Fibroblast of skin of right quadriceps (primary cell): Measurements from ENCODE around the gene TACR2.
A peak's percentile ranks its signal among the peaks of the same experiment; 100 is the strongest.
"Not testable (repeated sequence)": the region's sequence is repeated elsewhere in the genome, so short reads cannot be mapped to it uniquely, and the experiment has no call there.

ENCODE experiments used
- DNase-seq: peaks from one replicate; pipeline ENCODE4 v3.0.0-alpha.2; 2013

TACR2 gene

DNA sequence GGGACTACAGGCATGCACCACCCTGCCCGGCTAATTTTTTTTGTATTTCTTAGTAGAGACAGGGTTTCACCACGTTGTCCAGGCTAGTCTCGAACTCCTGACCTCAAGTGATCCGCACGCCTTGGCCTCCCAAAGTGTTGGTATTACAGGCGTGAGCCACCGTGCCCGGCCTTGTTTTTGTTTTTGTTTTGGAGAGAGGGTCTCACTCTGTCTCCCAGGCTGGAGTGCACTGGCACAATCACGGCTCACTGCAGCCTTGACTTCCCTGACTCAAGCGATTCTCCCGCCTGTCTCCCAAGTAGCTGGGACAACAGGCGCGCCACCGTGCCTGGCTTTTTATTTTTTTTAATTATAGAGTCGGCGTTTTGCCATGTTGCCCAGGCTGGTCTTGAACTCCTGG is 33.7 kb upstream of the TACR2 start:
- DNase-seq = not testable (repeated sequence)

DNA sequence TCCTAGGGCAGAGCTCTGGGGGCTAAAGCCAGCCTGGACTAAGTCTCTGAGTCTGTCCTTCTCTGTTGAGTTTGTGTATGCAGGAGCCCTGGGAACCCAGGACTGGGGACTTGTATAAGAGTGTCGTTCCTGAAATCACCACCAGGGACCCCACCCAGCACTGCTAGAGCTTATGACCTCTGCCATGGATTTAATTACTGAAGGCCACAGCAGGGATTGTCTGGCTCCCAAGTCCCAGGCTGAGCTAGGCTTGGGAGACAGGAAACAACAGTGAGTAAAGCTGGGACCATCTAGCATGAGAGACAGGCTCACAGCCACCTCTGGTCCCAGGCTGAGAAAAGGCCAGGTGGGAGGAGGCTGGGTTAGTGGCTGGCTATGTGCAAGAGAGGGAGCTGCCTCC is 33.1 kb upstream of the TACR2 start:
- DNase-seq = peak; percentile 26

DNA sequence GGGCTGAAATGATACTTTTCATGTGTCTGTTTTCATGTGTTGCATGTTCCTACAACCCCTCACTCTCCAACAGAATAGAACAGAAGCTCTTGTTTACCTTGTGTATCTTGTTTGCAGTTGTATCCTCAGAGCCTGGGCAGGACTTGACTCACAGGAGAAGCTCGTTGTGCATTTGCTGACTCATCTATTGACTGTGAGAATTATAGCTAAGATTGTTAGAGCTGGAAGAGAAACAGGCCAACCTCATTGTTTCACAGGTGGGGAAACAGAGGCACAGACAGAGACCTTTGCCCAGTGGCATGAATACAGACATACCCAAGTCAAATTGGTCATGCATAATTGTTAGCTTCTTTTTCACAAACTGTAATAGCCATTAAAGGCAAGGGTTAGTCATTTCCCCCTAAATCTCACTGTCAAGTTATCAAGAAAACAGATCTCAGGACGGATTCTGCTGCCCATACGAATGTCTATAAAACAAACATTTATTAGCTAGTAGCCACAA is 30.0 kb upstream of the TACR2 start:
- peak; percentile 77 for DNase-seq

GRCh38 chr10:69446229-69446628 is 29.5 kb upstream of the TACR2 start:
- DNase-seq = no peak

GRCh38 chr10:69445041-69445440 is 28.3 kb upstream of the TACR2 start:
- DNase-seq = no peak

DNA sequence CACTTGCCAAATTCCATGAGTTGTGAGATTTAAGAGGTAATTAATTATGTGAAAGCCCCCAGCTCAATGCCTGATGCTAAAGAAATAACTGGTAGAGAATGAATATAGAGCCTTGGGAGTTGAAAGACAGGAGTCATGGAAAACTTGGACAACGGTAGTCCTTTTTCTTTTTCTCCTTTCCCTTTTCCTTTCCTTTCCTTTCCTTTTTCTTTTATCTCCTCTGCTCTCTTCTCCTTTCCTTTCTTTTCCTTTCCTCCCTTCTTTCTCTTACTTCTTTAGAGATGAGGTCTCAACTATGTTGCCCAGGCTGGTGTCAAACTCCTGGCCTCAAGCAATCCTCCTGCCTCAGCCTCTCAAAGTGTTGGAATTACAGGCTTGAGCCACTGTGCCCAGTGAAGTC is 26.6 kb upstream of the TACR2 start:
- no peak for DNase-seq

DNA sequence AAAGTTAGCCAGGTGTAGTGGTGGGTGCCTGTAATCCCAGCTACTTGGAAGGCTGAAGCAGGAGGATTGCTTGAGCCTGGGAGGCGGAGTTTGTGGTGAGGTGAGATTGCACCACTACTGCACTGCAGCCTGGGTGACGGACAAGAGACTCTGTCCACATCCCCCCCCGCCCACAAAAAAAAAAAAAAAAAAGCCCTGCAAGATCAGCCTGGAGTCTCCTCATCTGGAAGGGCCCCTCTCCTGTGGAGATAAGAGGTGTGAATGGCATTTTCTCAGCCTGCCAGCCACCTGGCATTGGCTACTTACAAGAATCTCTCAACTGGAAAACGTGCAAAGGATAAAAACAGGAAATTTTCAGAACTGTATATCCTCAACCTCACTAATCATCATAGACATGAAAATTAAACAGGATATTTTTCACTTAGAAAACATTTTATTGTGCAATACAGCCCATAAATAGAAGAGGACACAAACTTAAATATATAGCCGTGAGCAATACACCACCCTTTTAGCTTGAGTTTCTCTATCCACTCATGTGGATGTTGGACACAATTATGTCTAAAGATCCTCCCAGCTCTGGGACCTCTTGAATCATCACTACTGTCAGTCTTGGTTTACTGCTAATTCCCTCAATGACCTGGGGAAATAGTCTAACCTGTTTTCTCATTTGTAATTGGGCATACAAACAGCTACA is 23.2 kb upstream of the TACR2 start:
- DNase-seq = peak; percentile 47

GRCh38 chr10:69439350-69439739 is 22.6 kb upstream of the TACR2 start:
- DNase-seq = no peak

GRCh38 chr10:69438536-69439349 is 22.0 kb upstream of the TACR2 start:
- DNase-seq = peak; percentile 44

- DNase-seq = no peak
Observed at GRCh38 chr10:69437321-69438259, 20.9 kb upstream of the TACR2 start.

DNA sequence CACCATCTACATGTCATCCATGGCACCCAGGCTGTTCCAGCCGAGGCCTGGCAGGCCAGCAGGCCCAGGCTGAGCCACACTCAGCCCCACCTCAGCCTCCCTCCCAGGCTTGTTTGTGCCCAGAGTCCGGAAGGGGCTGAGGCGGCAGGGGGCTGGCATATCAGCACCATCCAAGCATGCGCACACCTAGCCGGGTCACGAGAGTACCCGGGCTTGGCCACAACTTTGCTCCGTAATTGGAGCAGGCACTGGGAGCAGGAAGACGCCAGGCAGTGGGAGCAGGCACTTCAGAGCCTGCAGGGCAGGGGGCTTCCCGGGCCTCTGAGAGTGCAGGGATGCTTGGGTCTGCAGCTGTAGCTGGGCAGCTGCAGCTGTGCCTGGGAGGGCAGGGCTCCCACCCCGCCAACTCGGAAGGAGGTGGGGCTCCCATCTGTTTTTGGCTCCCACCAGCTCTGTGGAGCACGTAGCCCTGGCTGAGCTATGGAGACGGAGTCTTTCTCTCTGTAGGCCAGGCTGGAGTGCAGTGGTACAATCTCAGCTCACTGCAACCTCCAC is 19.3 kb upstream of the TACR2 start:
- DNase-seq = no peak

DNA sequence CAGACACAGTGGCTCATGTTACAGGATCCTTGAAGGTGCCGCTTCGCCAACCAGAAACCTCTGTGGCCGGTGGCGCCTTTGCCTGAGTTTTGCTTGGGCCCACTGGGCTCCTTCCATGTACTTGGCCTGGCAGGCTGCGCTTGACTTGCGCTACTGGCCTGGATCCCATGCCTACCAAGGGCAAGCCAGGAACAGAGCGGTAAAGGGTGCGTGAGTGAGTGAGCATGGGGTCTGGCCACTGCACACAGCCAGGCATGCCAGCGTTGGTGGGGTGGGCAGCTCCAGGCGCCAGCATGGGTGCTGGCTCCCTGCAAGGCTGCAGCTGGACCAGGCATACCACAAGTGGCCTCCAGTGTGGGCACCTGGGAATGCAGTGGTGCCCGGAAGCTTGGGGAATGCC is 18.2 kb upstream of the TACR2 start:
- no peak for DNase-seq

- DNase-seq = no peak
Observed at GRCh38 chr10:69434169-69434568, 17.5 kb upstream of the TACR2 start.

GRCh38 chr10:69428165-69428564 is 11.4 kb upstream of the TACR2 start:
- no peak for DNase-seq

DNA sequence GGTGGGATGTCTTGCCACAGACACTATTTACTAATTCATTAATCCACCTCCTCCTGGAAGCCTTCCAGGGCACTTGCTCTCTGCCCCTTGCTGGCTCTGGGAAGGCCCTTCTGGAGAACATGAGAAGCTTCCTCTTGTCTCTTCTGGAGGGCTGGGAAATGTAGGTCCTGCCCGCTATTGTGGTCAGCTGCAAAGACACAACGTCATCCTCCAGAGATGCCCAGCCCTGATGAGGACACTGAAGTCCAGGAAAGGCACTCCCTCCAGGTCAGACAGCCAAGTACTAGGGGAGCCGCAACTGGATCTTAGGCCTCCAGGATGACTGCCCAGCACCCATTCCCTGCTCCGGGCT is 9.6 kb upstream of the TACR2 start:
- no peak for DNase-seq

DNA sequence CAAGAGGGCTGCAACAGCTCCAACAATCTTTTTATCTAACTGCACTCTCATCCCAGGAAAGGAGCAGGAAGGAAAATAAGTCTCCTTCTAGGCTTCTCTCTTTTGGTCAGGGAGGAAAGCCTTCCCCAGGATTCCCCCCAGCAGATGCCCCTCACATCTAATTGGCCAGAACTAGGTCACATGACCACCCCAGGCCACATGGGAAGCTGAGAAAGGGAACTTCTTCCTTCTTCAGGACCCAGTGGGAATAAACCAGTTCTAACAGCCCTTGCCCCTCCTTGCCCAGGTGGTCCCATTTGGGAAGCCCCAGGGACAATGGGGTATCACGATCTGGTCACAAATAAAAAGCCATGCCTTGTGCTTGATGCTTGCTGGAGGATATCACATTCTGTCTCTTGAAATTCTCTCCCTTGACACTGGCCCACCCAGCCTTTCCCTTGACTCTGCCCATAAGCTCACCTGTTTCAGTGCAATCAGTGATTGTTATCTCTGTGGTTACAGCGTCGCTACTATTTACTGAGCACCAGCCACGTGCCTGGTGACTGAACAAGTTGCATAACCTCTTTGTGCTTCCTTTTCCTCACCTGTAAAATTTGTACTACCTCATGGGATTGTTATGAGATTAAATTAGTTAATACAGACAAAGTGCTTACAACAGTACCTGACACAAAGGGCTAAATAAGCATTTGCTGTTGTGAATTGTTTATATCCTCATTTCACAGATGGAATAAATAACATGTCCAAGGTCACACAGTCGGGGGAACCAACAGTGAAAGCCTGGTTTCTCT is 9.0 kb upstream of the TACR2 start:
- no peak for DNase-seq

GRCh38 chr10:69425041-69425440 is 8.3 kb upstream of the TACR2 start:
- DNase-seq = no peak

DNA sequence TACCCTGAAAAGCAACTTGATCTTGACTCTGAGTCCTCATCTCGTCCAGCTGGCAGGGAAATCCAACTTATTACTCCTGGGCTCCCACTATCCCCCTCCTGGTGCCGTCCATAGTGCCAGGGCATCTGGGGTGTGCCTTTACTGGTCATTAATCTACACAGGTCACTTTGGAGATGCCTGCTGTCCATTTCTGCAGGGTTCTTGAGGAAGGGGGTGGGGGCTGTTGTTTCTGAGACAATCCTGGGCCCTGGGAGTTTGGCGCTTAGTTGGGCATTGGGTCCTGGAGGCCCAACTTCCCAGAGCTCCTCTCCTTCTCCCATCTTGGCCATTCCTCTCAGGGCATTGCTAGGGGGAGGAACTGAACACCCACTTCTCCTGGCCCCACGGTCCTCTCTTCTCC is 6.0 kb upstream of the TACR2 start:
- DNase-seq = no peak

DNA sequence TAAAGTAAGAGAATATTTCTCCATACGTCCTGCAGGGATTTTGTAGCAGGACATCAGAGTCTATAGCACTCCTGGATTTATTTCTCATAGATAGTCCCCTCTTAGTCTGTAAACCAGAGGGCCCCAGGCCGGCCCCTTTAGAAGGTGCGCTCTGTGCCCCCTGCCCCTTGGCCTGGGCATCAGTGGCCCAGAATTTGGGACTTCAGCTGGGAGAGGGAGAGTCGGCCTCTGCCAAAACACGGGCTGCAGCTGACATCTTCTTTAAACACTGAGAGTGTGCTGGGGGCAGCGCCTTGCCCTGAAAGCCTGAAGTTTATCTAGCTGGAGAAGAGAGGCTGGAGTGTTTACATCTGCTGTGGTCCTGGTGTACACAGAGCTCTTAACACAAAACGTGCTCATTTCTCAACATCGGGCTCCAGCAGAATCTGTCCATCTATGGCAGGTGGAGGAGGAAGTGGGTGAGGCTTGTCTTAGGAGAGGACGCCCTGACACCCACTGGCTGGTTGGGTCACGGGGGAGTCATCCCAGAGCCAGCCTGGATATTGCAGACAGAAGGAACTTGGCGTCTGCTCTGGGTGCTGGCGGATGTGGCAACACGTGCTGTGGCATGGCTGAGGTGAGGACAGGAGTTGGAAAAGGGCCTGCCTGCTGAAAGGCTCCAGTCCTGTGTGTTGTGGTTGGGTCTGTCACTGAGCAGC is 5.0 kb upstream of the TACR2 start:
- DNase-seq = no peak

DNA sequence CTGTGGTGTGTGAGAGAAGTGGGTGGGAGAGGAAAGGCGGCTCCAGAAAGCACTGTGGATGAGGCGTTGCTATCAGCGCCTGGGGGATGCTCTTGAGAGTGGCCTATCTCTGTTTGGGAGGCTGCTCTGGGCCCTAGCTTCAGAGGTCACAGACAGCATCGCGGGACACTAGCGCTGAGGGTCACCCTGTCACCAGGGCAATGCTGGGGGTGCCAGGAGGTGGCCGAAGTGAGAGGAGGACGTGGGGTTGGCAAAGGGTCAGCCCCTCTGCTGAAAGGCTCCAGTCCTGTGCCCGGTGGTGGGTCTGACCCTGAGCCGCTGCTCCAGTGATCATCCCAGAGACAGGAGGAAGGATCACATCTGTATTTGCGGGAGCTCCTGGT is 3.0 kb upstream of the TACR2 start:
- DNase-seq = no peak

DNA sequence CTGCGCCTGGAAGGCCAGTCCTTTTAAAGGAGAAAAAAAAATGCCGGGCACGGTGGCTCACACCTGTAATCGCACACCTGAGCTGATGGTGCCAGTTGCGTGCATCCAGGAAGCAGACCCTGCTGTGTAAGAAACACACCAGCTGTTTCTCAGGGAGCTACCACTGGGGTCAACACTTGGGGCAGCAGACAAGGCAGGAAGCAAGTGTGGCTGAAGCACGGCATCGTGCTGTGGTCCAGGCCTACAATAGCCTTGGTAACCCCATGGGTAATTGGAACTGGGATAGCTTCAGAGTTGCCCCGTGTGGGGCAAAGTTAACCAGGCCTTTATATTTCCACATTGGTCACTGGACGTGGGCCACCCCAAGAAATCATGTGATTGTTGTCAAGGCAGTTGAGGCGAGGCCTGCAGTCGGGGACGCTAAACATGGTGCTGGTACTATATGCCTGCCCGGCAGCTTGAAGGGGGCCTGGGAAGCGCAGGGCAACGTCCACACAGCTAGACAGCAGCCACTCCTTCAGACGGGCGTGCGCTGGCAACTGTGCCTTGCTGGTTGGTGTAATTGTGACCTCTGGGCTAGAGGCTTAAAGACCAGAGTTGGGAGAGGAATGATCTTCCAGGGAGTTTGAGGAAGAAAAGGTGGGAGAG is 2.5 kb upstream of the TACR2 start:
- DNase-seq = no peak
